ENCODE results near the gene UBXN4. TPM values are rescaled to one million over a fixed set of nuclear protein-coding genes. Genes with fewer than 3 reads are reported as not detected.

The UBXN4 gene
- polyA plus RNA-seq (2012; ENCODE audit: insufficient read length, low read depth), result 80.3 TPM

- TF ChIP-seq REST (IDR thresholded peaks at IDR 0.05; ENCODE audit: insufficient read depth in 1 of 2, low read depth in 2 of 2, low read length in 2 of 2) (0 out of 4 replicates have a peak, but pooled peaks of 1 of the 2 experiments have one; percentile 5), TAF1 (IDR thresholded peaks at IDR 0.05; ENCODE audit: borderline replicate concordance, insufficient read depth, low read length) (peak; percentile 77; the same call in 1 of the 2 replicates), POLR2AphosphoS5 (IDR thresholded peaks at IDR 0.05; ENCODE audit: low read depth, low read length) (peak; percentile 91), SIN3A (IDR thresholded peaks at IDR 0.05; ENCODE audit: borderline replicate concordance, insufficient read depth, low read length) (0 out of 2 replicates have a peak, but pooled peaks have one; percentile 10), FOXP2 (optimal IDR thresholded peaks at IDR 0.05; ENCODE audit: borderline replicate concordance, extremely low read depth, extremely low read length, insufficient read depth) (peak; percentile 93)
These were observed at the start of gene UBXN4 for GRCh38 chr2:135741395-135742324. Gene UBXN4, plus strand, starts transcription at chr2:135741855. Its CDS starts 75 bp downstream, at chr2:135741930.

- no peak for TF ChIP-seq REST (IDR thresholded peaks at IDR 0.05; ENCODE audit: insufficient read depth in 1 of 2, low read depth in 2 of 2, low read length in 2 of 2)
- no peak for TF ChIP-seq TAF1 (IDR thresholded peaks at IDR 0.05; ENCODE audit: borderline replicate concordance, insufficient read depth, low read length)
- TF ChIP-seq FOXP2 (optimal IDR thresholded peaks at IDR 0.05; ENCODE audit: borderline replicate concordance, extremely low read depth, extremely low read length, insufficient read depth), result no peak
- no peak for TF ChIP-seq POLR2AphosphoS5 (IDR thresholded peaks at IDR 0.05; ENCODE audit: low read depth, low read length)
- no peak for TF ChIP-seq SIN3A (IDR thresholded peaks at IDR 0.05; ENCODE audit: borderline replicate concordance, insufficient read depth, low read length)
These were observed 46.9 kb upstream of the UBXN4 start for GRCh38 chr2:135694711-135695110.

- TF ChIP-seq REST (IDR thresholded peaks at IDR 0.05; ENCODE audit: insufficient read depth in 1 of 2, low read depth in 2 of 2, low read length in 2 of 2), result no peak
- no peak for TF ChIP-seq SIN3A (IDR thresholded peaks at IDR 0.05; ENCODE audit: borderline replicate concordance, insufficient read depth, low read length)
- no peak for TF ChIP-seq TAF1 (IDR thresholded peaks at IDR 0.05; ENCODE audit: borderline replicate concordance, insufficient read depth, low read length)
These were observed 42.8 kb upstream of the UBXN4 start for GRCh38 chr2:135698838-135699237.

- TF ChIP-seq SIN3A (IDR thresholded peaks at IDR 0.05; ENCODE audit: borderline replicate concordance, insufficient read depth, low read length), result no peak
- TF ChIP-seq REST (IDR thresholded peaks at IDR 0.05; ENCODE audit: insufficient read depth in 1 of 2, low read depth in 2 of 2, low read length in 2 of 2), result no peak
- TF ChIP-seq TAF1 (IDR thresholded peaks at IDR 0.05; ENCODE audit: borderline replicate concordance, insufficient read depth, low read length), result no peak
- no peak for TF ChIP-seq FOXP2 (optimal IDR thresholded peaks at IDR 0.05; ENCODE audit: borderline replicate concordance, extremely low read depth, extremely low read length, insufficient read depth)
- no peak for TF ChIP-seq POLR2AphosphoS5 (IDR thresholded peaks at IDR 0.05; ENCODE audit: low read depth, low read length)
These were observed 40.2 kb upstream of the UBXN4 start for GRCh38 chr2:135701442-135701841.
